Lower leg skin (tissue), 4 donors: ENCODE results near the gene PPCS. TPM values are rescaled to one million over a fixed set of nuclear protein-coding genes. Genes with fewer than 3 reads are reported as not detected.

Experiments used
- DNase-seq, 2 donors: peaks; one replicate each; pipeline ENCODE4 v3.0.0-alpha.2; 2019; ENCODE audit warnings: low spot score in 2 of 2
- H3K4me3 ChIP-seq: fragments of 200-600 bp; sonication (generic); 2 replicates; pipeline ENCODE4 v1.5.1; 2017; ENCODE audit warnings: mild to moderate bottlenecking, low read depth; ENCODE audit not compliant: poor library complexity, severe bottlenecking
- POLR2A ChIP-seq, 2 donors: fragments of 450-650 bp; IDR thresholded peaks; one replicate each; pipeline ENCODE4 v1.6.1; 2016 to 2017; ENCODE audit warnings: antibody characterized with exemption in 2 of 2, mild to moderate bottlenecking in 1 of 2, moderate library complexity in 1 of 2
- WGBS, 2 donors: methylation state at CpG; one replicate each; pipeline ENCODE4 v1.1.5; 2018; 5-methylcytosine and 5-hydroxymethylcytosine counted together
- intact Hi-C: fragments of 100-400 bp; cut with DNase I; formaldehyde crosslinking; loops from one replicate; pipeline ENCODE4 v1.15.0; 2023; ENCODE audit warnings: low total_unique reads
- total RNA-seq, 4 donors: library from RNA; depleted of rRNA; stranded (reverse); fragments of >200 nt; gene quantifications; one replicate each; pipeline ENCODE4 v1.1.0, GENCODE V29; 2016
- TF ChIP-seq, protein P1 (sequence below), 3 donors: fragments of 450-650 bp; IDR thresholded peaks; one replicate each; pipeline ENCODE4 v1.5.1; 2016; ENCODE audit warnings: antibody characterized with exemption in 3 of 3, mild to moderate bottlenecking in 3 of 3, moderate library complexity in 2 of 3

The PPCS gene
- total RNA-seq, 4 donors from 2014 or later: 68.5 to 115 (median 89.7) TPM

DNA sequence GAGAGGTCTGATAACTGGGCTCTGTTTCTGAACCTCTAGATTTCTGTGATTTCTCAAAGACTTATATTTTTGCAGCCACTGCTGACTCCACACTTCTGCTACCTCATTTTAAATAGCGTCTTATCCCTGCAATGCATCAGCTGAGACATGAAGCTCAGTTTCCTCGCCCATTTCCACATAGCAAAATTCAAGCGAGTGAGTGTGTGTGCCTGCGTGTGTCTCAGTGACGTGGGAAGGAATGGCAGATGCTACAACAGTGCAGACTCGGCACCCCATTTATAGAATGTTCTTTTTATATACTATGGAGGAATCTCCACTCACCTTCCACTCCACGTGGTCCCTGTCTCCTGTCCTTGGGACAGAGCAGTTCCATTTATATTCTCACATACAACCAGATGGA, 36.2 kb upstream of the PPCS start:
- intact Hi-C loops: no loop called here
- 41 to 55% methylated on average over 7 of the region's 7 CpGs for WGBS, 2 donors
- H3K4me3 ChIP-seq: no peak overlapping the region
- no peak for TF ChIP-seq POLR2A (IDR thresholded peaks at IDR 0.05)
- TF ChIP-seq, protein P1, sequence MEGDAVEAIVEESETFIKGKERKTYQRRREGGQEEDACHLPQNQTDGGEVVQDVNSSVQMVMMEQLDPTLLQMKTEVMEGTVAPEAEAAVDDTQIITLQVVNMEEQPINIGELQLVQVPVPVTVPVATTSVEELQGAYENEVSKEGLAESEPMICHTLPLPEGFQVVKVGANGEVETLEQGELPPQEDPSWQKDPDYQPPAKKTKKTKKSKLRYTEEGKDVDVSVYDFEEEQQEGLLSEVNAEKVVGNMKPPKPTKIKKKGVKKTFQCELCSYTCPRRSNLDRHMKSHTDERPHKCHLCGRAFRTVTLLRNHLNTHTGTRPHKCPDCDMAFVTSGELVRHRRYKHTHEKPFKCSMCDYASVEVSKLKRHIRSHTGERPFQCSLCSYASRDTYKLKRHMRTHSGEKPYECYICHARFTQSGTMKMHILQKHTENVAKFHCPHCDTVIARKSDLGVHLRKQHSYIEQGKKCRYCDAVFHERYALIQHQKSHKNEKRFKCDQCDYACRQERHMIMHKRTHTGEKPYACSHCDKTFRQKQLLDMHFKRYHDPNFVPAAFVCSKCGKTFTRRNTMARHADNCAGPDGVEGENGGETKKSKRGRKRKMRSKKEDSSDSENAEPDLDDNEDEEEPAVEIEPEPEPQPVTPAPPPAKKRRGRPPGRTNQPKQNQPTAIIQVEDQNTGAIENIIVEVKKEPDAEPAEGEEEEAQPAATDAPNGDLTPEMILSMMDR (IDR thresholded peaks at IDR 0.05): no peak
- DNase-seq: no peak

DNA sequence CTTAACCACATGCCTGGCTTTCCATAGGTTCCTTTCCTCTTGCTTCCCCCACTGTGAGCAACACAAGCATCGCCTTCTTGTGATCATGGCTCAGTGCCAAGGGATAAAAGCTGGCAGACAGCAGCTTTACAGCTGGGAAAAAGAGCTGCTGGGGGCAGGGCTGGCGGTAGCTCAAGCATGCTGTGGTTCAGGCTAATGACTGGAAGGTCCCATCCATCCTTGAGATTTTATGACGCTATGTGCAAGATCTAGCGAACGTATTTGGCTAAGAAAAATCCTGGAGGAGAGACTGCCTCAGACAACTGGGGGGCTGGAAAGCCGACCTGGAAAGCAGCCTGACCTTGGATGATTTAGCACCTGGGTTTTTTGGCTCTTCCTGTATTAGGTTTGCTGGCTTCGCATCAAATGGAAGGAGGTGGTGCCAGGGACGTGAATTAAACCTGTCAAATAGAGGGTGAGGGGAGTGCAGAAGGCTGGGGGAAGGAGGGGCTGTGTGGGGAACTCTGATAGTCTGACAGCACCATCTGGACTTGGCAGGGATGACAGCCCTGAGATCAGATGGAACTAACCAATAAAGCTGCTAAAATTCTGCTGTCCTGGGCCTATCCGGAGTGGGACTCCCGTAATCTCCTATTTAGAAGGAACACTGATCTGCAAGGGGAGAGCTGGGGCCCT, 35.3 kb upstream of the PPCS start:
- WGBS, 2 donors: 14 to 20% methylated on average over 10 of the region's 10 CpGs
- no peak overlapping the region for H3K4me3 ChIP-seq
- TF ChIP-seq, protein P1 (IDR thresholded peaks at IDR 0.05): no peak
- no peak for TF ChIP-seq POLR2A (IDR thresholded peaks at IDR 0.05)
- no peak for DNase-seq
- intact Hi-C loops: no loop called here

DNA sequence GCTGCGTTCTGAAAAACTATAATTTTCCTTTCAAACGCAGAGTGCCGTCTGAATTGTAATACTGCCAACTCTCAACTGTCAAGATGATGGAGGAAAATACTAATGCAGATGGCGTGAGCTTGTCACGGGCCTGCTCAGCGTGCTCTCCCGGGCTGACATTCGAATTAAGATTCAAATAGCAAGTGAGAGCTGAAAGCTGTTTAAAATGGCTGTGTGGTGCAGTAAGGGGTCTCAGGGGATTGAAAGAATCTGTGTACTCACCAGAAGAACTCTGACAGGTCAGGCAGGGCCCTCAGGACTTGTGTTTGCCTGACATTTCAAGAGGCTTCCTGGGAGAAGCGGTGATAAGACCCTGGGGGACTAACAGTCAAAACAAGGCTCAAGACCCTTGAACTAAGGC, 33.6 kb upstream of the PPCS start:
- WGBS, 2 donors: 65 to 67% methylated on average over 9 of the region's 9 CpGs
- DNase-seq: no peak
- no peak overlapping the region for H3K4me3 ChIP-seq
- TF ChIP-seq POLR2A (IDR thresholded peaks at IDR 0.05): no peak
- TF ChIP-seq, protein P1 (IDR thresholded peaks at IDR 0.05): no peak
- intact Hi-C loops: no loop called here

DNA sequence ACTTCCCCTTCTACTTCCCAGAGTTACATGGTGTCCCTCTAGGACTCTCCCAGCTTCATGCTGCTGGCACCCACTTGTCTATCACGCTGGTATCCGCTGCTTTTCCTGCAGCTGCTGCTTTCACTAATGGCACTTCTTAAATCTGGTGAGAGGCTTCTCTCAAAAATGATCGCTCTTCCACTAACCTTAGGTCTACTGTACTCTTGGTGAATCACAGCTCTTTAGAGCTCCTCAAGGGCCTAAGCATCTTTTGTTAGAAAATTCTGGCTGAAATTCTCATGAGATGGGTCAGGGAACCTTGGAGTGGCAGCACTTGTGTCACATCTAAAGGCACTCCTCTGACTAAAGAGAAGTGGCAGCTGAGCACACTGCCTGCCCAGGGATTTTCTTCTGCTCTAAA, 32.7 kb upstream of the PPCS start:
- no peak overlapping the region for H3K4me3 ChIP-seq
- TF ChIP-seq, protein P1 (IDR thresholded peaks at IDR 0.05): no peak
- no peak for TF ChIP-seq POLR2A (IDR thresholded peaks at IDR 0.05)
- 80 to 90% methylated on average over 3 of the region's 3 CpGs for WGBS, 2 donors
- intact Hi-C loops: no loop called here
- DNase-seq: no peak

DNA sequence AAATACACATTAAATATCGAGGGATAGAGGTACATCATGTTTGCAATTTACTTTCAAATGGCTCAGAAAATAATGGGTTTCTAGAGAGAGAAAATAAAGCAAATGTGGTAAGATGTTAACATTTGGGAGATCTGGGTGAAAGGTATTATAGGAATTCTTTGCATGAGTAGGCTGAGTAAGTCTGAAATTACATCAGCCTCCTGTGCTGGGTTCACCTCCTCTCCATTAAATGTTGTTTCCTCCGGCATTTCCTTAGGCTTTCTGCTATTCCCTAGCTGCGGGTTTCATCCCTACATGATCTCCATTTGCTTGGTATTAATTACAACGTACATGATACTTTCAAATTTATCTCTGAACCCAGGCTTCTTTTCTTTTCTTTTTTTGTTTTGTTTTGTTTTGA, 32.1 kb upstream of the PPCS start:
- TF ChIP-seq, protein P1 (IDR thresholded peaks at IDR 0.05): no peak
- no peak for TF ChIP-seq POLR2A (IDR thresholded peaks at IDR 0.05)
- WGBS, 2 donors: 85 to 88% methylated on average over 4 of the region's 4 CpGs

DNA sequence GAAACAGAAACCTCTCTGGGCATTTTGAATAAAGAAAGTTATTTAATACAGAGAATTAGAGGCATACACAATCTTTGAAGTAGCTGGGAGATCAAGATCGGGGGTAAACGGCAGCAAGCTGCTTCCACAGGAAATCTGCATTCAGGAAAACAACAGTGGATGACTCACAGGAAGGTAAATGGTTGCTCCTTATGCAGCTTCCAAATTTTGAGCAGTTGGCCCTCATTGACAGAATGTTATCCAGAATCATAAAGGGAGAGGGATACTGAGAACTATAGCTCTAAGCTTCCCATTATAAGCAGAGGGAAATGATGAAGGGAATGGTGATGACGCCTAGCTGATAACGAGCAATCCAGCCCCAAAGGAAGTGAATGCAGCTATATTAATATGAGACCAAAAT, 29.1 kb upstream of the PPCS start:
- 54 to 66% methylated on average over 4 of the region's 4 CpGs for WGBS, 2 donors
- no peak for DNase-seq
- intact Hi-C loops: no loop called here
- H3K4me3 ChIP-seq: no peak overlapping the region
- no peak for TF ChIP-seq POLR2A (IDR thresholded peaks at IDR 0.05)
- TF ChIP-seq, protein P1 (IDR thresholded peaks at IDR 0.05): no peak

More for the DNA sequence above, 32.1 kb upstream of the PPCS start:
- H3K4me3 ChIP-seq: no peak overlapping the region
- no peak for DNase-seq
- intact Hi-C loops: no loop called here
